H1 (cell line): ENCODE measurements around the gene EPHA4. TPM values are rescaled to one million over a fixed set of nuclear protein-coding genes. Genes with fewer than 3 reads are reported as not detected.

Source experiments
- ATF2 ChIP-seq: IDR thresholded peaks from 2 replicates; pipeline ENCODE4 v1.6.1; 2012; ENCODE audit warnings: low read length, inconsistent platforms
- ATF3 ChIP-seq: IDR thresholded peaks from 2 replicates; pipeline ENCODE4 v1.6.1; 2011; ENCODE audit warnings: low read depth, mild to moderate bottlenecking, low read length; ENCODE audit not compliant: insufficient read depth
- polyA plus RNA-seq, 7 experiments: library from polyadenylated mRNA; depleted of rRNA in 3 of 7; stranded (reverse) in 5 of 7; unstranded in 2 of 7; fragments of >200 nt in 5 of 7; fragments of 200-250 nt in 2 of 7; gene quantifications; 1 replicate in 5 of 7; 2 replicates in 1 of 7; 4 replicates in 1 of 7; pipeline versions ENCODE4 v1.2.1 to v1.2.3, GENCODE V29; 2011 to 2013; ENCODE audit warnings: missing spikeins in 2 of 7, mixed read lengths in 2 of 7
- total RNA-seq: library from RNA; stranded (reverse); fragmentation: NEBNext Ultra II Directional; extraction: Animal tissue kit (Norgen Biotek cat#: 25700); gene quantifications from 2 replicates; pipeline ENCODE4 v1.2.1, GENCODE V29; 2021

The EPHA4 gene
- total and polyA plus RNA-seq, 2 of the 8 experiments (the other 6 are each of a cell fraction or from before 2014, with no cell fraction given): 4.3 to 5.7 TPM

GRCh38 chr2:221518935-221519625 lies 53.0 kb downstream of the EPHA4 start (continued):
- TF ChIP-seq ATF2 (no peak), ATF3 (no peak)
- TF ChIP-seq, all 59 proteins: peak for 0
